Measurements from ENCODE around the gene RAD51.
"Not testable (repeated sequence)": the region's sequence is repeated elsewhere in the genome, so short reads cannot be mapped to it uniquely, and the experiment has no call there.

RAD51 gene

GRCh38 chr15:40694688-40695468 lies at the start of gene RAD51:
RAD51 (plus strand) TSS chr15:40695174; CDS start chr15:40698759, 3,585 bp downstream.
- peak; percentile 83 to 85 for DNase-seq (ENCODE audit: low read depth in 2 of 2)

GRCh38 chr15:40647523-40647922 lies 47.5 kb upstream of the RAD51 start:
- DNase-seq (ENCODE audit: low read depth in 2 of 2): no peak

- no peak for DNase-seq (ENCODE audit: low read depth in 2 of 2)
Measured at GRCh38 chr15:40650479-40650878, 44.5 kb upstream of the RAD51 start.

- no peak for DNase-seq (ENCODE audit: low read depth in 2 of 2)
Measured at GRCh38 chr15:40660686-40661085, 34.3 kb upstream of the RAD51 start.

- no peak for DNase-seq (ENCODE audit: low read depth in 2 of 2)
Measured at GRCh38 chr15:40664909-40665308, 30.1 kb upstream of the RAD51 start.

- not testable (repeated sequence) for DNase-seq (ENCODE audit: low read depth in 2 of 2)
Measured at GRCh38 chr15:40676290-40676689, 18.7 kb upstream of the RAD51 start.

- not testable (repeated sequence) for DNase-seq (ENCODE audit: low read depth in 2 of 2)
Measured at GRCh38 chr15:40676906-40677305, 18.1 kb upstream of the RAD51 start.

GRCh38 chr15:40680151-40680550 lies 14.8 kb upstream of the RAD51 start:
- DNase-seq (ENCODE audit: low read depth in 2 of 2): no peak

GRCh38 chr15:40680959-40681358 lies 14.0 kb upstream of the RAD51 start:
- not testable (repeated sequence) for DNase-seq (ENCODE audit: low read depth in 2 of 2)

GRCh38 chr15:40684381-40684780 lies 10.6 kb upstream of the RAD51 start:
- no peak for DNase-seq (ENCODE audit: low read depth in 2 of 2)

GRCh38 chr15:40685376-40685775 lies 9.6 kb upstream of the RAD51 start:
- no peak for DNase-seq (ENCODE audit: low read depth in 2 of 2)

GRCh38 chr15:40688932-40689799 lies 5.8 kb upstream of the RAD51 start:
- no peak for DNase-seq (ENCODE audit: low read depth in 2 of 2)

GRCh38 chr15:40691737-40692136 lies 3.2 kb upstream of the RAD51 start:
- no peak for DNase-seq (ENCODE audit: low read depth in 2 of 2)

GRCh38 chr15:40693904-40694687 lies 878 bp upstream of the RAD51 start:
- no peak for DNase-seq (ENCODE audit: low read depth in 2 of 2)

- DNase-seq (ENCODE audit: low read depth in 2 of 2): no peak
Measured at GRCh38 chr15:40695469-40695890, 506 bp downstream of the RAD51 start.

- no peak for DNase-seq (ENCODE audit: low read depth in 2 of 2)
Measured at GRCh38 chr15:40696228-40696627, 1.3 kb downstream of the RAD51 start.

- no peak for DNase-seq (ENCODE audit: low read depth in 2 of 2)
Measured at GRCh38 chr15:40697916-40698315, 2.9 kb downstream of the RAD51 start.

GRCh38 chr15:40702077-40702476 lies 7.1 kb downstream of the RAD51 start:
- DNase-seq (ENCODE audit: low read depth in 2 of 2): no peak

- no peak for DNase-seq (ENCODE audit: low read depth in 2 of 2)
Measured at GRCh38 chr15:40706121-40706520, 11.1 kb downstream of the RAD51 start.

GRCh38 chr15:40714144-40714543 lies 19.2 kb downstream of the RAD51 start:
- DNase-seq (ENCODE audit: low read depth in 2 of 2): no peak

GRCh38 chr15:40716165-40716564 lies 21.2 kb downstream of the RAD51 start:
- no peak for DNase-seq (ENCODE audit: low read depth in 2 of 2)

GRCh38 chr15:40721701-40722100 lies 26.7 kb downstream of the RAD51 start:
- no peak for DNase-seq (ENCODE audit: low read depth in 2 of 2)

All from stimulated activated CD8-positive, alpha-beta memory T cell treated with anti-CD3 and anti-CD28 coated beads, Interleukin-7, amount 100 ng/mL, for 1 hour (primary cell).